ENCODE results near the gene CNBP.
"Not testable (repeated sequence)": the region's sequence is repeated elsewhere in the genome, so short reads cannot be mapped to it uniquely, and the experiment has no call there.

CNBP gene

GRCh38 chr3:129184784-129185542 is 1.3 kb upstream of the CNBP start:
- not testable (repeated sequence) for DNase-seq

- peak; percentile 51 for DNase-seq
Observed at GRCh38 chr3:129184396-129184657, 631 bp upstream of the CNBP start.

- DNase-seq, result peak; percentile 43
Observed at GRCh38 chr3:129182390-129183185, 1.1 kb downstream of the CNBP start.

GRCh38 chr3:129181819-129182218 is 1.9 kb downstream of the CNBP start:
- DNase-seq, result no peak

- DNase-seq, result no peak
Observed at GRCh38 chr3:129180461-129180860, 3.2 kb downstream of the CNBP start.

- DNase-seq, result no peak
Observed at GRCh38 chr3:129176051-129176450, 7.6 kb downstream of the CNBP start.

GRCh38 chr3:129173725-129174124 is 10.0 kb downstream of the CNBP start:
- no peak for DNase-seq

GRCh38 chr3:129173206-129173605 is 10.5 kb downstream of the CNBP start:
- DNase-seq, result no peak

- DNase-seq, result no peak
Observed at GRCh38 chr3:129166579-129167332, 16.9 kb downstream of the CNBP start.

- not testable (repeated sequence) for DNase-seq
Observed at GRCh38 chr3:129165594-129165993, 18.1 kb downstream of the CNBP start.

GRCh38 chr3:129164500-129164899 is 19.2 kb downstream of the CNBP start:
- no peak for DNase-seq

GRCh38 chr3:129162729-129163579 is 20.7 kb downstream of the CNBP start:
- DNase-seq, result no peak

GRCh38 chr3:129161860-129162271 is 21.8 kb downstream of the CNBP start:
- peak; percentile 61 for DNase-seq

- peak; percentile 91 for DNase-seq
Observed at GRCh38 chr3:129160891-129161859, 22.5 kb downstream of the CNBP start, which contains the start of gene ISY1. Gene ISY1, minus strand, starts transcription at chr3:129161063. Its CDS starts 88 bp downstream, at chr3:129160975.

GRCh38 chr3:129144786-129145185 is 38.9 kb downstream of the CNBP start:
- DNase-seq, result no peak

GRCh38 chr3:129141011-129141410 is 42.7 kb downstream of the CNBP start:
- DNase-seq, result not testable (repeated sequence)

- no peak for DNase-seq
Observed at GRCh38 chr3:129139911-129140310, 43.8 kb downstream of the CNBP start.

- DNase-seq, result not testable (repeated sequence)
Observed at GRCh38 chr3:129136275-129136674, 47.4 kb downstream of the CNBP start.

- no peak for DNase-seq
Observed at GRCh38 chr3:129132097-129132866, 51.4 kb downstream of the CNBP start.

- no peak for DNase-seq
Observed at GRCh38 chr3:129131465-129132088, 52.1 kb downstream of the CNBP start.
